Fibroblast of gingiva (primary cell): ENCODE measurements around the gene MTX3.

ENCODE experiments used
- DNase-seq: peaks from one replicate; pipeline ENCODE4 v3.0.0-alpha.2; 2011; ENCODE audit warnings: low read depth

MTX3 gene

GRCh38 chr5:79936002-79936645, 54.9 kb downstream of the MTX3 start:
- peak; percentile 71 for DNase-seq

DNA sequence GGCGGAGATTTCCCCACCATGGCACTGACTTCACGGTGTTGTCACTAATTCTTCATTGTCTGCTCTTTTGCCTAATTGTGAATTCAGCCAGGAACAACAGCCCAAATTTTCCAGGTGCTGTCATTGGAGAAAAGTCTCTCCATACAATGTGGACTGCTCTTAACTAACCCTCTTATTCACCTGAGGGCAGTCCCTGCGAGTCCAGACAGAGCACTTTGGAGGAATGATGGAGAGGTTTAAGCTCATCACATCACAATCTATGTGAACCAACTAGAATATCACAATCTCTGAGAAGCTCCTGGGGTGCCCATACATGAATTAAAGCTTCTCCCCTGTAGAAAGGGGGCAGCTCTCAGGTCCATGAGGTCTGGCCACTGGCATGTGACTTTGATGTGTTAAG, 56.4 kb downstream of the MTX3 start:
- DNase-seq, result no peak

GRCh38 chr5:79932510-79933504, 58.3 kb downstream of the MTX3 start:
- DNase-seq, result peak; percentile 93

DNA sequence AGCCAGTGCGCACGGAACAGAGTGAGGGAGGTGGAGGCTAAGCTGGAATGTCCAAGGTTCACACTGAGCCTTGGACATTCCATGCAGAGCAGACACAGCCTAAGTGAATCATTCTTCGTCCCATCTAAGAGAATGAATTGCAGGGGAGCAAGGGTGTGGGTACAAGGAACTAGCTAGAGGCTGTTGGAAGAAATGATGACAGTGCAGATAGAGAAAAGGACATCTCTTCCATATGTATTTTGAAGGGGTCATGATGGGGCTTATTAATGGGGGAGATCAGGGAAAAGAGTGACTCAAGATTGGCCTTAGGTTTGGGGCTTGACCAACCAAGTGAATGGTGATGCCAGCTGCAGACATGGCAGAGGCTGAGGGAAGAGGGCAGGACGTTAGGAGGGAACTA, 59.2 kb downstream of the MTX3 start:
- DNase-seq, result no peak

DNA sequence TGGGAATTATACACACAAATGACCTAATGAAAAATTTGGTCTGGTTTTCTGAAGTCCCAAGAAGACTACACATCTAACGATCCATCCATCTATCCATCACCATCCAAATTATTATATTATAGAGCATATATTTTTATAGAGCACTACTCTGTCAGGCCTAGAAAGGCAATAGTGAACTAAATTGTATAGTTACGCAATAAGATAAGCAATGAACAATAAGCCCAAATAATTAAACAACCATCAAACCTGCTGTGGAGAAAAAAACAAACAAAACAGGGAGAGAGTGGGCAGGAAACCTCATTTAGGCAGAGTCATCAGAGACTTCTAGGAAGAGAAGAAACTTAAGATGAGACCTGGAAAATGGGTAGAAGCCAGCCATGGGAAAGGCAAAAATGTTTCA, 59.7 kb downstream of the MTX3 start:
- no peak for DNase-seq

GRCh38 chr5:79929095-79929494, 62.0 kb downstream of the MTX3 start:
- no peak for DNase-seq
